Transverse colon (tissue), 3 donors: ENCODE measurements around the gene RASSF7.

Experiments
- POLR2A ChIP-seq: fragments of 450-650 bp; IDR thresholded peaks from one replicate; pipeline ENCODE4 v1.6.1; 2016; ENCODE audit warnings: antibody characterized with exemption, mild to moderate bottlenecking, moderate library complexity
- TF ChIP-seq, protein P1 (sequence below), 5 experiments: fragments of 200-600 bp in 3 of 5; fragments of 450-650 bp in 2 of 5; sonication (generic) in 3 of 5; IDR thresholded peaks; 1 replicate in 2 of 5; 2 replicates in 3 of 5; pipeline ENCODE4 v1.5.1; 2016 to 2017; ENCODE audit warnings: antibody characterized with exemption in 5 of 5, inconsistent platforms in 3 of 5, mild to moderate bottlenecking in 2 of 5, moderate library complexity in 1 of 5

DNA sequence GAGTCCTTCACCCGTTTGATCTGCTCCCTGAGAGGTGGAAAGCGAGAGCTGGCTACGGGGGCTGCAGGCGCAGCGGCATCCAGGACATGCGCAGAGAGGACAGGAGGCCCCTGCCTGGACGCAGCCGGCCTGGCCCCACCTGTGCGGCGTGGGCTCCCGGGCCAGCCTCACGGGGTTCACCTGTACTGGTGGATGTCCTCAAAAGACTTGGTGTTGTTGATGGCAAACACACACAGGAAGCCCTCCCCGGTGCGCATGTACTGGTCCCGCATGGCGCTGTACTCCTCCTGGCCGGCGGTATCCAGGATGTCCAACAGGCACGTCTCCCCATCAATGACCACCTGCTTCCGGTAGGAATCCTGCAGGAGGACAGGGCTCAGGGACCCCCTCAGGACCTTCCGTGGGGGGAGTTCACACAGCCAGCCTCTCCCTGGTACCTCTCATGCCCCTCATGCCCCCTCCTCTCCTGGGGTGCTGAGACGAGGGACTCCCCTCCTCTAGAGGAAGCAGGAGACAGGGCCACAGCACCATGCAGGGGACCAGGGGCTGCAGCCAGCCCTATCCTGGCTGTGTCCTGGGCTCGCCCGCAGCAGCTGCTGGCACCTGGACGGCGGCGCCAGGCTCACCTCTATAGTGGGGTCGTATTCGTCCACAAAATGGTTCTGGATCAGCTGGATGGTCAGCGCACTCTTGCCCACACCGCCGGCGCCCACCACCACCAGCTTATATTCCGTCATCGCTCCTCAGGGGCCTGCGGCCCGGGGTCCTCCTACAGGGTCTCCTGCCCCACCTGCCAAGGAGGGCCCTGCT is 27.0 kb upstream of the RASSF7 start:
- TF ChIP-seq, protein P1, sequence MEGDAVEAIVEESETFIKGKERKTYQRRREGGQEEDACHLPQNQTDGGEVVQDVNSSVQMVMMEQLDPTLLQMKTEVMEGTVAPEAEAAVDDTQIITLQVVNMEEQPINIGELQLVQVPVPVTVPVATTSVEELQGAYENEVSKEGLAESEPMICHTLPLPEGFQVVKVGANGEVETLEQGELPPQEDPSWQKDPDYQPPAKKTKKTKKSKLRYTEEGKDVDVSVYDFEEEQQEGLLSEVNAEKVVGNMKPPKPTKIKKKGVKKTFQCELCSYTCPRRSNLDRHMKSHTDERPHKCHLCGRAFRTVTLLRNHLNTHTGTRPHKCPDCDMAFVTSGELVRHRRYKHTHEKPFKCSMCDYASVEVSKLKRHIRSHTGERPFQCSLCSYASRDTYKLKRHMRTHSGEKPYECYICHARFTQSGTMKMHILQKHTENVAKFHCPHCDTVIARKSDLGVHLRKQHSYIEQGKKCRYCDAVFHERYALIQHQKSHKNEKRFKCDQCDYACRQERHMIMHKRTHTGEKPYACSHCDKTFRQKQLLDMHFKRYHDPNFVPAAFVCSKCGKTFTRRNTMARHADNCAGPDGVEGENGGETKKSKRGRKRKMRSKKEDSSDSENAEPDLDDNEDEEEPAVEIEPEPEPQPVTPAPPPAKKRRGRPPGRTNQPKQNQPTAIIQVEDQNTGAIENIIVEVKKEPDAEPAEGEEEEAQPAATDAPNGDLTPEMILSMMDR (IDR thresholded peaks at IDR 0.05) = no peak
- no peak for TF ChIP-seq POLR2A
